GM19240 (cell line): ENCODE data around the gene DAAM2.

Experiments used
- DNase-seq: peaks from one replicate; pipeline ENCODE4 v3.0.0; 2011; ENCODE audit warnings: low spot score; ENCODE audit not compliant: insufficient read length

Gene DAAM2

DNA sequence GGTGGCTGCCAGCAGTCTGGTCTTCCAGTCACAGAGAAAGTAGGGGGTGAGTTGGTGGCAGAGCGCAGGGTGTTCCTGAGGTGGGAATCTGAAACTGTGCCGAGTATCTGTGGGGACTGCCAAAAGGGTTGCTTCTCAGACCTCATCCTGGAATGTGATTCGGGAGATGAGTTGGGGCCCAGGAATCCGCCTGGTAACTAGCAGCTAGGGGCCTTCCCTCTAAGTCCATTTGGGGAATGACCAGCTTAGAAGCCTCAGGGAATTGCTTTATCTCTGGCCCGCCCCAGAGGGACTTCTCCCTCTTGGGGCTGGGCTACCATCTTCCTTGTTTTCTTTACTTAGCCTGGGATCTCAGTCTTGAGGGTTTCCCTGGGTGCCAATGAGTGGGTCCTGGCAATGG lies 92.5 kb downstream of the DAAM2 start:
- no peak for DNase-seq

- DNase-seq: no peak
These were observed 93.5 kb downstream of the DAAM2 start for GRCh38 chr6:39885691-39886090.

GRCh38 chr6:39886871-39887270 lies 94.7 kb downstream of the DAAM2 start:
- no peak for DNase-seq

- no peak for DNase-seq
These were observed 95.7 kb downstream of the DAAM2 start for GRCh38 chr6:39887692-39888450.

- DNase-seq: no peak
These were observed 97.1 kb downstream of the DAAM2 start for GRCh38 chr6:39889229-39889628.

GRCh38 chr6:39891353-39891752 lies 99.2 kb downstream of the DAAM2 start:
- DNase-seq: no peak

DNA sequence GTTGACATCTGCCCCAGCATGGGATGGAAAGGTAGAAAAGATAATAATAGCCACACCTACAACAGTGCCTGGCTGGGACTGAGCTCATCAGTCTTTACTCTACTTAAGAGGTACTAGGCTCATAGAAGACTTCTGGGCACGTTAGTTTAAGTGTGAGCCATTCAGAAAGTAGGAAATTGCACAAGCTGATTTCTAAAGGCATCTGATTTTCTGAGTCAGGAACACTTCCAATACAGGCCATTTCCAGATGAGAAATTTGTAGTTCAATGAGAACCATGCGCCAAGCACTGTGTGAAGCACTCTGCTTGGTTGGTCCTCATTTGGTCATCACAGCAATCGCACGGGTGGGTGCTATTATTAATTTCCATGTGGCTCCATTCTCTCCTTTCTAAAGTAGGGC lies 99.8 kb downstream of the DAAM2 start:
- DNase-seq: no peak

- DNase-seq: peak; percentile 66
These were observed 100.4 kb downstream of the DAAM2 start for GRCh38 chr6:39892490-39893129.

GRCh38 chr6:39893286-39893685 lies 101.1 kb downstream of the DAAM2 start:
- no peak for DNase-seq

GRCh38 chr6:39896701-39897100 lies 104.5 kb downstream of the DAAM2 start:
- no peak for DNase-seq

DNA sequence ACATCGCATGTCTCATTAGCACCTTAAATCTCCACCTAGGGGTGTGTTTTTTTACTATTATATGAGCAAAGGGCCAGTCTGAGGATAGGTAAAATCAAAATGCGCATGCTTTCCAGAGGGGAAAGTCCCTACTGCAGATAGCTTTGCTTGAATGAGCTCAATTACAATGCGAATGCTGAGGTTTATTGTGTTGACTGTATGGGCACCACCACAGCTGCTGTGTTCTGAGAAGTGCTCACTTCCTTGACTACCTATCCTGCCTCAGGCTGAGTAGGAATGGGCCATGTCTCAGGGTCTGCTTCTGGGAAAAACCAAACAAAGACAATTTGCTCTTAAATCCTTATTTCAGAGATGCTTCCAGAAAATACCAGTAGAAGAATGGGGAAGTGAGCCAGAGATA lies 105.5 kb downstream of the DAAM2 start:
- no peak for DNase-seq

DNA sequence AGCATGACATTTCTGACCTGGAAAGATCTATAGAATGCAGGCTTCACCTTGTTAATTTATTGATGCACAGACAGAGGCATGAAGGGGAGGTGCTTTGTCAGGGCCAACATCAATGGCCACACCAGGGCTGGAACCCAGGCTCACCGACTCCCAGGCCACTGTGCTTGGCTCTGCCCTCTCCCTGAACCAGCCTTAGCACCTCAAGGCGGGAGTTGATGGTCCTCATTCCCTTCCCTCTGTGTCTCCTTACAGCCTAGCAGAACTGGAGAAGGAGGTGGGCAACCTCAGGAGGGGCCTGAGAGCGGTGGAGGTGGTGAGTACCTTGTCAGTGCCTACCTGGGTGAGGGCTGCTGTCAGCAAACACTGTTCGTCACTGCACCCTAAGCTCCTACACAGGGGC lies 106.4 kb downstream of the DAAM2 start:
- no peak for DNase-seq

- no peak for DNase-seq
These were observed 107.5 kb downstream of the DAAM2 start for GRCh38 chr6:39899554-39900295.

DNA sequence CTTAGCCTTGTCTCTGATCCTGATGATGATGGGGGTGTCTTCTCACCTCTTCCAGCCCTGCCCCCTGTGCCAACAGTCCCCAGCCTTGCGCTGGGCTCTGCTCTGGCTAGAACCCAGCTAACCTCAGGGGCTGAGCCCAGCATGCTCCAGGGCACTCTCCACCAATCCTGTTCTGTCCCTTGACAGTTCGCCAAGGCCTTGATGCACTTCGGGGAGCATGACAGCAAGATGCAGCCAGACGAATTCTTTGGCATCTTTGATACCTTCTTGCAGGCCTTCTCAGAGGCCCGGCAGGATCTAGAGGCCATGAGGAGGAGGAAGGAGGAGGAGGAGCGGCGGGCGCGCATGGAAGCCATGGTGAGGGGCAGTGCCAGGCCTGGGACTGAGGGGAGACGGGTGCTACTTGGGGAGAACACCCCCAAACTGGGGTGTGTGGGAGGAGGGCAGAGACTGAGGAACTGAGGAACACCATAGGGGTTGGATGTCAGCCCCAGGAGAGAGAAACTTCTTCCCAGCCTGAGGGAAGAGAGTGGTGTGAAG lies 109.0 kb downstream of the DAAM2 start:
- no peak for DNase-seq

GRCh38 chr6:39901670-39902069 lies 109.5 kb downstream of the DAAM2 start:
- DNase-seq: no peak

GRCh38 chr6:39902136-39902535 lies 110.0 kb downstream of the DAAM2 start:
- DNase-seq: no peak

DNA sequence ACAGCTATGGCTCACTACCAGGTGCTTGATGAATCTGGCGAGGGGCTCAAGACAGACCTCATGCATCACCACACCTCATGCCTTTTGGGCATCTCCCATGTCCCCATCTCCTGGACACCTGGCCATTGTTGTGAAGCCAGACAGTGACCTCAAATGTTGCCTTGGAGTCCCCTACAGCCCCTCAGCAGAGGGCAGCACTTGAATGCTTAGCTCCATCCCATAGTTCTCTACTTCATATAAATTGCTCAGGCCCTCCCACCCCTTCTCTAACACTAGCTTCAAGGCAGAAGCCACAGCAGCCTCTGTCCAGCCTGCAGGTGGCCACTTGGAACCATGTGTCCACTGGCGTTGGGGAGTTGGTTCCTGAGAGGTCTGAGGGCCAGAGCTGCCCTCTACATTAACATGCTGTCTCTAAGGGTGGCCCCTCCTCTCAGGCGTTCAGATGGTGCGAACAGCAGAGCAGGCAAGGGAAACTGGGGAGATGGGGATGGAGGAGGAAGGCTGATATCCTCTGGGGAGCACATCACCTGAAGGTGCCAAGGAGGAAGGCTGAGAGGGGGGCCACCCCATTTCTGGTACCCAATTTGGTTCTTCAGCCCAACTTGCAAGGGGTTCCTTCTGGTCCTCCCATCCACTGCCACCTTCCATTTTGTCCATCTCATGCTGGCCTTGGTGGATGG lies 110.8 kb downstream of the DAAM2 start:
- no peak for DNase-seq

DNA sequence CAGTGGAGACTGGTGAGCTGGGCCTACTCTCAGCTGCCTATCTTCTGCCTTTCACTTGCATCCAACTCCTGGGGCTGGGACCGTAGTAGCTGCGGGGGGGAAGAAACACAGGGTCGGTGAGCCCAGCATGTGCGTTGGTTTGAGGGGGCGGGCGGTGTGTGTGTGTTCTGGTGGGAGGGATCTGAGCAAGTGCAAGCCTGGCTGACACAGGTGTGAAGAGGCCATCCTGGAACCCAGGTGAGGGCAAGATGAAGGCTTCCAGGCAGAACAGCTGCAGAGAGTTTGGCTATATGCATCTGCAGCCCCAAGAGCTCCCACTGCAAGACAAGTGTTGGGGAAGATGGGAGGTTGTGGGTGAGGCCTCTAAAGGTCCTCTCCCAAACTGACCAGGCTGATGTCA lies 111.5 kb downstream of the DAAM2 start:
- DNase-seq: no peak

DNA sequence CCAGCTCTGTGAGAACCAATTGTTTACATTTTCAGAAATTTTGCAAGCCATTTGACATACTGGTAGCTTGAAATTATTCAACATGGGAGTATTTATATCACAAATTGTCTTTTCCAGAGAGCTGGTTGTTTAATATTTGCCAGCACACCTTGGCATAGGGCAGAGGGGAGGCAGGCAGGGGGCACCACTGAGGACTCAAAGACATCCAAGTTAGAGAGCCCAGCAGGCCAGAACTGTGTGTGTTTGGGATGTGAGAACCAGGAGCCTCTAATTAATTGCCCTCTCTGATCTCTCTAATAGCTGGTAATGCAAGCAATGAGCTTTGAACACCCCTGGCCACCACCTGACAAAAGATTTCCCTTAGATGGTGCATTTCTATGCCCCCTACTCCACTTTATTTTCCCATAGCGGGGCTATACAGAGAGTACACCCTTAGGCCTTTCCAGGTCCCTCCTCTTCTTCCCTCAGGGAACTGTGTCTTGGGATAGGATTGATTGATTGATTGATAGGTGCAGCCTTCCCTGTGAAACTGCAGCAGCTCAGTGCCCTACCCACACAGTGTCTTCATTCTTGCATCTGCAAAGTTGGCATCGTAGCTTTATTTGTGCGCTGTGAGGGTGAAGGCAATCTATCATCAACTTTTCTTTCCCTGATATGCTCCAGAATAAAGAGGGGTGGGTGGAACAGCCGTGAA lies 112.9 kb downstream of the DAAM2 start:
- DNase-seq: no peak

DNA sequence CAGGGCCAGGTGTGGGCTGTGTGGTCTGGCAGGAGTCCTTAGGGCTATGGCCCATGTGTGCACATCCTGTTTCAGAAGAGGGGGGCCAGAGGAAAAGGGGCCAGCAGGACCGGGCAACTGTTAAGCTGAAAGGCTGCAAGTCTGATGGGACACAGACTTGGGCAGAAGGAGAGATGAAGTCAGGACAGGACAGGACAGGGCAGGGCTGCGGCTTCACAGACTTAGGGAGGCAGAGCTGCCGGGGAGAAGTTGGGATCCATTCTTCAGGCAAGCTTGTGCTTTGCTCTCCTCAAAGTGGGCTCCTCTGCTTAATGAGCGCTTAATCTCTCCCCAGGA lies 113.4 kb downstream of the DAAM2 start:
- DNase-seq: no peak

DNA sequence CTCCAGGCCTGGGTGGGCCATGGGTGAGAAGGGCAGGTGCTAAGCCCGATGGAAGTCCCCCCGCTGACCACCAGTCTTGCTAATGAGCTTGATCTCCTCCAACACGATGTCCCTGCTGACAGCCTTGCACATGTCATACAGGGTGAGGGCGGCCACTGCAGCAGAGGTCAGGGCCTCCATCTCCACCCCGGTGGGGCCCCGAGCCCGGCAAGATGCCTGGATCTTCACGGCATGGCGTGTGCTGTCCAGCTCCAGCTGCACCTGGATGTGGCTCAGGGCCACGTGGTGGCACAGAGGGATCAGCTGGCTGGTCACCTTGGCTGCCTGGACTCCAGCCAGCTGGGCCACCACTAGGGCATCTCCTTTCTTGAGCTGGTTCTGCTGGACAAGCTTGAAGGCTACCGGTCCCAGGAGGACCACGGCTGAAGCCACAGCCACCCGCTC lies 114.2 kb downstream of the DAAM2 start:
- DNase-seq: no peak
